IMR-90 (cell line): ENCODE measurements around the gene ZNF212. TPM values are rescaled to one million over a fixed set of nuclear protein-coding genes. Genes with fewer than 3 reads are reported as not detected.

Experiments used
- ATAC-seq: fragments of 200-7000 bp; cut with Tn5 transposase; 2 replicates; pipeline ENCODE4 v1.9.1; 2020; ENCODE audit warnings: low read depth, mild to moderate bottlenecking, moderate library complexity
- BruUV-seq: library from RNA; stranded (reverse); fragments of 400-500 nt; replicated peaks from 2 replicates; lab custom pipeline; 2021; lab: Mats Ljungman, UMichigan
- CTCF ChIA-PET: fragments of 300-600 bp; formaldehyde crosslinking; extraction: SDS; loops from one replicate; lab custom pipeline; 2021; ENCODE audit warnings: antibody characterized with exemption; lab: Yijun Ruan, JAX
- POLR2A ChIA-PET: fragments of 300-600 bp; sonication (Branson Sonifier 250); formaldehyde crosslinking; loops from one replicate; lab custom pipeline; 2022; ENCODE audit warnings: antibody characterized with exemption; ENCODE audit not compliant: unreplicated experiment; lab: Charles Lee
- DNase-seq: peaks from one replicate; pipeline ENCODE4 v3.0.0; 2013
- H2AFZ ChIP-seq: replicated peaks from 2 replicates; pipeline ENCODE3; 2013; ENCODE audit warnings: low read length, mild to moderate bottlenecking; ENCODE audit not compliant: poor library complexity
- H2AK5ac ChIP-seq: 2 replicates; pipeline ENCODE4 v1.6.1; 2013; ENCODE audit warnings: low read depth, low read length, inconsistent platforms
- H2AK9ac ChIP-seq: replicated peaks from 2 replicates; pipeline ENCODE3; 2013; ENCODE audit warnings: mild to moderate bottlenecking, low read depth, low read length, moderate library complexity; ENCODE audit not compliant: poor library complexity
- H2BK120ac ChIP-seq: 2 replicates; pipeline ENCODE4 v1.6.1; 2013; ENCODE audit warnings: low read depth, low read length, inconsistent platforms
- H2BK15ac ChIP-seq: 3 replicates; pipeline ENCODE4 v1.6.1; 2013; ENCODE audit warnings: low read depth, low read length, inconsistent platforms
- H2BK20ac ChIP-seq: 2 replicates; pipeline ENCODE4 v1.6.1; 2013; ENCODE audit warnings: low read depth, mild to moderate bottlenecking, inconsistent platforms, low read length, moderate library complexity
- H2BK5ac ChIP-seq: 2 replicates; pipeline ENCODE4 v1.6.1; 2013; ENCODE audit warnings: mild to moderate bottlenecking, low read depth, low read length, inconsistent platforms; ENCODE audit not compliant: poor library complexity, severe bottlenecking
- H3K14ac ChIP-seq: replicated peaks from 2 replicates; pipeline ENCODE4 v1.6.1; 2013; ENCODE audit warnings: low read depth, low read length, inconsistent platforms
- H3K18ac ChIP-seq: 2 replicates; pipeline ENCODE4 v1.6.1; 2013; ENCODE audit warnings: low read depth, low read length, control low read depth
- H3K23ac ChIP-seq: 2 replicates; pipeline ENCODE4 v1.6.1; 2013; ENCODE audit warnings: low read depth, low read length, inconsistent platforms
- H3K27ac ChIP-seq: 2 replicates; pipeline ENCODE4 v1.5.1; 2013; ENCODE audit warnings: mild to moderate bottlenecking, control low read depth, low read length; ENCODE audit not compliant: insufficient read depth
- H3K27me3 ChIP-seq: 2 replicates; pipeline ENCODE4 v1.6.1; 2013; ENCODE audit warnings: low read length; ENCODE audit not compliant: control insufficient read depth, insufficient read depth
- H3K36me3 ChIP-seq: 2 replicates; pipeline ENCODE4 v1.6.1; 2013; ENCODE audit warnings: low read length, mixed read lengths; ENCODE audit not compliant: control insufficient read depth, insufficient read depth
- H3K4ac ChIP-seq: 2 replicates; pipeline ENCODE4 v1.6.1; 2013; ENCODE audit warnings: low read depth, low read length, inconsistent platforms
- H3K4me1 ChIP-seq: 2 replicates; pipeline ENCODE4 v1.6.1; 2013; ENCODE audit warnings: low read length, mixed read lengths; ENCODE audit not compliant: control insufficient read depth, insufficient read depth
- H3K4me2 ChIP-seq: 2 replicates; pipeline ENCODE4 v1.6.1; 2013; ENCODE audit warnings: low read depth, mild to moderate bottlenecking, control low read depth, low read length, moderate library complexity
- H3K4me3 ChIP-seq: 2 replicates; pipeline ENCODE4 v1.5.1; 2013; ENCODE audit warnings: low read depth, mild to moderate bottlenecking, control low read depth, low read length, moderate library complexity; ENCODE audit not compliant: insufficient read depth
- H3K56ac ChIP-seq: 2 replicates; pipeline ENCODE4 v1.6.1; 2013; ENCODE audit warnings: low read length, inconsistent platforms; ENCODE audit not compliant: insufficient read depth; ENCODE audit errors: extremely low read depth
- H3K79me1 ChIP-seq, 2 experiments: 2 replicates each; pipeline ENCODE4 v1.6.1; 2013; ENCODE audit warnings: low read length in 2 of 2, inconsistent platforms in 1 of 2, low read depth in 1 of 2
- H3K9ac ChIP-seq: 2 replicates; pipeline ENCODE4 v1.6.1; 2013; ENCODE audit warnings: low read depth, low read length, control low read depth
- H3K9me1 ChIP-seq: 2 replicates; pipeline ENCODE4 v1.6.1; 2013; ENCODE audit warnings: low read length, inconsistent platforms; ENCODE audit not compliant: insufficient read depth
- H3K9me3 ChIP-seq: 2 replicates; pipeline ENCODE4 v1.6.1; 2013; ENCODE audit warnings: low read length; ENCODE audit not compliant: control insufficient read depth, insufficient read depth
- H4K20me1 ChIP-seq: 2 replicates; pipeline ENCODE4 v1.6.1; 2013; ENCODE audit warnings: low read length, inconsistent platforms; ENCODE audit not compliant: insufficient read depth
- H4K5ac ChIP-seq: 2 replicates; pipeline ENCODE4 v1.6.1; 2013; ENCODE audit warnings: mild to moderate bottlenecking, low read depth, low read length, control low read depth
- H4K8ac ChIP-seq, 2 experiments: 2 replicates each; pipeline ENCODE4 v1.6.1; 2013; ENCODE audit warnings: low read depth in 2 of 2, low read length in 2 of 2, control low read depth in 1 of 2, inconsistent platforms in 1 of 2
- H4K91ac ChIP-seq: 2 replicates; pipeline ENCODE4 v1.6.1; 2013; ENCODE audit warnings: low read depth, low read length, inconsistent platforms; ENCODE audit not compliant: insufficient read depth
- BHLHE40 ChIP-seq: fragments of 150-350 bp; IDR thresholded peaks from 2 replicates; pipeline ENCODE4 v1.6.1; 2016; ENCODE audit warnings: mild to moderate bottlenecking, low read depth, low read length
- CEBPB ChIP-seq: IDR thresholded peaks from 2 replicates; pipeline ENCODE4 v1.6.1; 2012; ENCODE audit warnings: low read depth, low read length, improper control_type of control experiment
- CHD1 ChIP-seq: IDR thresholded peaks from 2 replicates; pipeline ENCODE4 v1.6.1; 2012; ENCODE audit warnings: low read depth, low read length, improper control_type of control experiment
- CTCF ChIP-seq: conservative IDR thresholded peaks from 2 replicates; pipeline ENCODE4 v1.5.1; 2012; ENCODE audit warnings: mild to moderate bottlenecking, low read depth, low read length, improper control_type of control experiment
- ELK1 ChIP-seq: fragments of 150-350 bp; IDR thresholded peaks from 2 replicates; pipeline ENCODE4 v1.6.1; 2016; ENCODE audit warnings: low read depth, mild to moderate bottlenecking, low read length, moderate library complexity, borderline replicate concordance
- FOS ChIP-seq: fragments of 150-350 bp; IDR thresholded peaks from 2 replicates; pipeline ENCODE4 v1.6.1; 2016; ENCODE audit warnings: low read depth, low read length
- MAFK ChIP-seq: IDR thresholded peaks from 2 replicates; pipeline ENCODE4 v1.6.1; 2012; ENCODE audit warnings: low read depth, low read length, improper control_type of control experiment
- MAZ ChIP-seq: IDR thresholded peaks from 2 replicates; pipeline ENCODE4 v1.6.1; 2012; ENCODE audit warnings: low read depth, mild to moderate bottlenecking, low read length, improper control_type of control experiment, moderate library complexity, borderline replicate concordance
- MXI1 ChIP-seq: IDR thresholded peaks from 2 replicates; pipeline ENCODE4 v1.6.1; 2012; ENCODE audit warnings: low read depth, mild to moderate bottlenecking, low read length, moderate library complexity, borderline replicate concordance
- NFE2L2 ChIP-seq: fragments of 150-350 bp; IDR thresholded peaks from 2 replicates; pipeline ENCODE4 v1.6.1; 2016; ENCODE audit warnings: low read depth, mild to moderate bottlenecking, low read length
- POLR2A ChIP-seq: IDR thresholded peaks from 2 replicates; pipeline ENCODE4 v1.6.1; 2012; ENCODE audit warnings: mild to moderate bottlenecking, low read depth, low read length
- RAD21 ChIP-seq: IDR thresholded peaks from 2 replicates; pipeline ENCODE4 v1.6.1; 2012; ENCODE audit warnings: low read length, improper control_type of control experiment
- RCOR1 ChIP-seq: IDR thresholded peaks from 2 replicates; pipeline ENCODE4 v1.6.1; 2012; ENCODE audit warnings: mild to moderate bottlenecking, low read length, improper control_type of control experiment; ENCODE audit not compliant: insufficient replicate concordance
- RFX5 ChIP-seq: IDR thresholded peaks from 2 replicates; pipeline ENCODE4 v1.8.0; 2012; ENCODE audit warnings: low read depth, mild to moderate bottlenecking, low read length, moderate library complexity
- SMC3 ChIP-seq: fragments of 150-350 bp; IDR thresholded peaks from 2 replicates; pipeline ENCODE4 v1.6.1; 2016; ENCODE audit warnings: low read depth, mild to moderate bottlenecking, antibody characterized with exemption, low read length, moderate library complexity
- WGBS, 2 experiments: methylation state at CpG; one replicate each; pipeline versions ENCODE4 v1.1.5 to v1.1.7; 2013; ENCODE audit warnings: missing lambda C conversion rate in 2 of 2; ENCODE audit not compliant: insufficient read length in 1 of 2; ENCODE audit errors: extremely low coverage in 2 of 2; 5-methylcytosine and 5-hydroxymethylcytosine counted together
- dilution Hi-C: fragments of 300-500 bp; cut with HindIII; formaldehyde crosslinking; loops from one replicate; pipeline ENCODE4 v1.14.3; 2018; ENCODE audit warnings: low sequenced_read_pairs; ENCODE audit not compliant: unreplicated experiment
- in situ Hi-C: fragments of 300-500 bp; cut with MboI; formaldehyde crosslinking; loops from 3 replicates; pipeline ENCODE4 v1.14.3; 2019; ENCODE audit warnings: low sequenced_read_pairs, inconsistent platforms, mixed read lengths
- intact Hi-C: fragments of 100-400 bp; cut with micrococcal nuclease; formaldehyde crosslinking; loops from 2 replicates; pipeline ENCODE4 v1.10.0; 2022
- polyA plus RNA-seq, 3 experiments: library from polyadenylated mRNA; depleted of rRNA; stranded (reverse); fragments of >200 nt; gene quantifications; 2 replicates each; pipeline ENCODE4 v1.2.3, GENCODE V29; 2012; ENCODE audit warnings: low replicate concordance in 1 of 3
- total RNA-seq: library from RNA; depleted of rRNA; stranded (reverse); fragments of >200 nt; gene quantifications from 2 replicates; pipeline ENCODE4 v1.2.3, GENCODE V29; 2012
- TF ChIP-seq, protein P1 (sequence below): fragments of 150-350 bp; IDR thresholded peaks from 2 replicates; pipeline ENCODE4 v1.6.1; 2017; ENCODE audit warnings: mild to moderate bottlenecking, antibody characterized with exemption, low read length, low read depth

Gene ZNF212
- total and polyA plus RNA-seq, 2 of the 4 experiments (the other 2 are of a cell fraction): 3.8 to 5.1 TPM

GRCh38 chr7:149293946-149294633, 54.6 kb downstream of the ZNF212 start:
- Histone ChIP-seq H3K18ac (no peak overlapping the region), H2AK9ac (no peak overlapping the region), H3K9me1 (no peaks in the 10 kb centered on the region; the same call in 1 of the 2 replicates), H3K56ac (no peak overlapping the region), H3K27me3 (no peaks in the 10 kb centered on the region), H2AK5ac (no peak overlapping the region), H3K4me3 (no peak overlapping the region), H4K5ac (no peak overlapping the region), H3K9me3 (no peaks in the 10 kb centered on the region), H3K79me1 (no peaks in the 10 kb centered on the region), H2BK15ac (no peak overlapping the region), H4K8ac (no peak overlapping the region), H3K4me1 (no peaks in the 10 kb centered on the region), H3K14ac (no peak overlapping the region), H3K4me2 (no peak overlapping the region), H2BK20ac (no peak overlapping the region), H4K20me1 (no peaks in the 10 kb centered on the region), H2BK5ac (no peak overlapping the region), H2BK120ac (no peak overlapping the region), H3K36me3 (peaks cover 6% of the 10 kb centered on the region; the same call in 1 of the 2 replicates), H3K23ac (no peak overlapping the region), H3K27ac (no peak overlapping the region), H2AFZ (no peak overlapping the region), H3K4ac (no peak overlapping the region), H3K9ac (no peak overlapping the region), H4K91ac (no peak overlapping the region)
- dilution Hi-C loops: no loop called here
- BruUV-seq: no TSS peak
- ATAC-seq (no peak), DNase-seq (no peak)
- TF ChIP-seq CTCF: no peak
- no peak for TF ChIP-seq MAFK
- no peak for TF ChIP-seq MAZ
- no peak for TF ChIP-seq CEBPB
- no peak for TF ChIP-seq NFE2L2
- TF ChIP-seq FOS: no peak
- TF ChIP-seq RCOR1: no peak
- TF ChIP-seq BHLHE40: no peak
- no peak for TF ChIP-seq ELK1
- TF ChIP-seq RFX5: no peak
- TF ChIP-seq, protein P1, sequence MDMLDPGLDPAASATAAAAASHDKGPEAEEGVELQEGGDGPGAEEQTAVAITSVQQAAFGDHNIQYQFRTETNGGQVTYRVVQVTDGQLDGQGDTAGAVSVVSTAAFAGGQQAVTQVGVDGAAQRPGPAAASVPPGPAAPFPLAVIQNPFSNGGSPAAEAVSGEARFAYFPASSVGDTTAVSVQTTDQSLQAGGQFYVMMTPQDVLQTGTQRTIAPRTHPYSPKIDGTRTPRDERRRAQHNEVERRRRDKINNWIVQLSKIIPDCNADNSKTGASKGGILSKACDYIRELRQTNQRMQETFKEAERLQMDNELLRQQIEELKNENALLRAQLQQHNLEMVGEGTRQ: no peak
- TF ChIP-seq POLR2A: no peak
- no peak for TF ChIP-seq MXI1
- no peak for TF ChIP-seq SMC3
- no peak for TF ChIP-seq RAD21
- TF ChIP-seq CHD1: no peak
- CTCF ChIA-PET: no interaction called here
- in situ Hi-C loops: no loop called here
- 93% methylated on average over 6 of the region's 15 CpGs; no CpG with 5 or more reads in 1 of the 2 experiments for WGBS, 2 experiments
- intact Hi-C loops: no loop called here
- POLR2A ChIA-PET: no interaction called here
